Pancreas (tissue), 10 donors: Measurements from ENCODE around the gene NMRAL1. TPM values are rescaled to one million over a fixed set of nuclear protein-coding genes. Genes with fewer than 3 reads are reported as not detected.

Experiments
- ATAC-seq, 4 donors: fragments of 200-7000 bp; cut with Tn5 transposase; one replicate each; pipeline versions ENCODE4 v1.8.0 to v1.9.1; 2020; ENCODE audit warnings: mild to moderate bottlenecking in 4 of 4, moderate library complexity in 4 of 4
- DNase-seq, 6 donors: peaks; one replicate each; pipeline ENCODE4 v3.0.0-alpha.2; 2020
- FAIRE-seq: peaks from 2 replicates; lab custom pipeline; 2012; peaks lifted over from hg19 to GRCh38; lab: Jason Lieb, UNC
- H3K27ac ChIP-seq, 4 donors: fragments of 200-600 bp; sonication (generic); 1 replicate in 3 of 4; 2 replicates in 1 of 4; pipeline versions ENCODE4 v1.5.0 to v1.8.0; 2020
- H3K27me3 ChIP-seq, 4 donors: fragments of 200-600 bp; one replicate each; pipeline ENCODE4 v1.8.0; 2021
- H3K36me3 ChIP-seq, 3 donors: fragments of 200-600 bp; sonication (generic) in 1 of 3; one replicate each; pipeline versions ENCODE4 v1.5.0 to v1.8.0; 2020 to 2021
- H3K4me1 ChIP-seq, 3 donors: fragments of 200-600 bp; one replicate each; pipeline ENCODE4 v1.8.0; 2021
- H3K4me3 ChIP-seq, 4 donors: fragments of 200-600 bp; sonication (generic) in 2 of 4; one replicate each; pipeline versions ENCODE4 v1.5.0 to v1.8.0; 2020 to 2021
- H3K9me3 ChIP-seq, 4 donors: fragments of 200-600 bp; one replicate each; pipeline ENCODE4 v1.8.0; 2021
- WGBS, 2 donors: extraction: QIAGEN DNeasy Blood & Tissue Kit; methylation state at CpG; one replicate each; pipeline ENCODE4 v1.1.7; 2013; 5-methylcytosine and 5-hydroxymethylcytosine counted together
- intact Hi-C, 3 donors: fragments of 100-400 bp; cut with DNase I; formaldehyde crosslinking; loops; one replicate each; pipeline versions ENCODE4 v1.11.1 to v1.14.2; 2022
- polyA plus RNA-seq, 2 donors: library from polyadenylated mRNA; stranded (reverse); fragments of 200-250 nt; gene quantifications; one replicate each; pipeline ENCODE4 v1.2.3, GENCODE V29; 2013
- total RNA-seq, 6 donors: library from RNA; stranded (reverse); fragmentation: NEBNext Ultra II Directional in 4 of 6; extraction: Animal tissue kit (Norgen Biotek cat#: 25700) in 4 of 6; gene quantifications; one replicate each; pipeline versions ENCODE4 v1.2.1 to v1.2.4, GENCODE V29; 2021 to 2023
- TF ChIP-seq, protein P1 (sequence below), 4 donors: fragments of 200-600 bp; sonication (generic) in 3 of 4; IDR thresholded peaks; one replicate each; pipeline versions ENCODE4 v1.5.0 to v1.8.0; 2021; ENCODE audit warnings: antibody characterized with exemption in 4 of 4
- donor health status: healthy with polysubstance abuse.
- donor health status: DM: no; HTN: no; CAD: no; lungs with moderate emphysema.
- donor health status: DM: no; HTN: no; CAD: no.
- donor health status: control.
- donor health status: control.
- donor health status: Bipolar disorder and iron deficiency.
- donor health status: DM: yes; HTN: yes; CAD: no.
- donor health status: DM: no; HTN: no; CAD: no.
- donor health status: DM: no; HTN: no; CAD: no.
- donor health status: DM: yes; HTN: yes; CAD: no.

The NMRAL1 gene
- total and polyA plus RNA-seq, 8 donors, result 21.9 to 84.7 (median 25.1) TPM

DNA sequence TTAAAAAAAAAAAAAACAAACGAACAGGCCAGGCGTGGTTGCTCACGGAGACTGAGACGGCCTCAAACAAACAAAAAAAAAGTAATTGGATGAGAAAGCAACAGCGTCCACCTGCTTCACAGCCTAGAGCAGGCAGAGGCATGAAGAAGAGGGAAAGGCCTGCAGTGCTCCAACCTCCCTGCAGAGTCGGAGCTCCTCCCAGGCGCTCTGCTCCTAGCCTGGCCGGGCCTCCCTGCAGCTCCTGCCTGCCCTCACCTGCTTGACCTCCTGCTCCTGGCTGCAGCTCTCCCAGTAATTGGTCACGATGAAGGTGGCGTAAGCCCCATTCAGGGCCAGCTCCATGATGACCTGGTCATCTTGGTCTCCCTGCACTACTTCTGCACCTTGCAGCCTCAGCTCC, 5.5 kb downstream of the NMRAL1 start:
- intact Hi-C loops, result no loop called here
- Histone ChIP-seq H3K27me3 (no peaks in the 10 kb centered on the region), H3K27ac (no peak overlapping the region), H3K9me3 (no peaks in the 10 kb centered on the region), H3K36me3 (peaks cover 0 to 14% (median 5%) of the 10 kb centered on the region in 3 donors), H3K4me1 (no peaks in the 10 kb centered on the region), H3K4me3 (no peak overlapping the region)
- FAIRE-seq, result no peak
- ATAC-seq, result no peak
- TF ChIP-seq, protein P1, sequence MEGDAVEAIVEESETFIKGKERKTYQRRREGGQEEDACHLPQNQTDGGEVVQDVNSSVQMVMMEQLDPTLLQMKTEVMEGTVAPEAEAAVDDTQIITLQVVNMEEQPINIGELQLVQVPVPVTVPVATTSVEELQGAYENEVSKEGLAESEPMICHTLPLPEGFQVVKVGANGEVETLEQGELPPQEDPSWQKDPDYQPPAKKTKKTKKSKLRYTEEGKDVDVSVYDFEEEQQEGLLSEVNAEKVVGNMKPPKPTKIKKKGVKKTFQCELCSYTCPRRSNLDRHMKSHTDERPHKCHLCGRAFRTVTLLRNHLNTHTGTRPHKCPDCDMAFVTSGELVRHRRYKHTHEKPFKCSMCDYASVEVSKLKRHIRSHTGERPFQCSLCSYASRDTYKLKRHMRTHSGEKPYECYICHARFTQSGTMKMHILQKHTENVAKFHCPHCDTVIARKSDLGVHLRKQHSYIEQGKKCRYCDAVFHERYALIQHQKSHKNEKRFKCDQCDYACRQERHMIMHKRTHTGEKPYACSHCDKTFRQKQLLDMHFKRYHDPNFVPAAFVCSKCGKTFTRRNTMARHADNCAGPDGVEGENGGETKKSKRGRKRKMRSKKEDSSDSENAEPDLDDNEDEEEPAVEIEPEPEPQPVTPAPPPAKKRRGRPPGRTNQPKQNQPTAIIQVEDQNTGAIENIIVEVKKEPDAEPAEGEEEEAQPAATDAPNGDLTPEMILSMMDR (IDR thresholded peaks at IDR 0.05), result no peak
- 85 to 87% methylated on average over 10 of the region's 10 CpGs for WGBS, 2 donors
- DNase-seq, result peak in 1 of 6 donors; percentile 49

DNA sequence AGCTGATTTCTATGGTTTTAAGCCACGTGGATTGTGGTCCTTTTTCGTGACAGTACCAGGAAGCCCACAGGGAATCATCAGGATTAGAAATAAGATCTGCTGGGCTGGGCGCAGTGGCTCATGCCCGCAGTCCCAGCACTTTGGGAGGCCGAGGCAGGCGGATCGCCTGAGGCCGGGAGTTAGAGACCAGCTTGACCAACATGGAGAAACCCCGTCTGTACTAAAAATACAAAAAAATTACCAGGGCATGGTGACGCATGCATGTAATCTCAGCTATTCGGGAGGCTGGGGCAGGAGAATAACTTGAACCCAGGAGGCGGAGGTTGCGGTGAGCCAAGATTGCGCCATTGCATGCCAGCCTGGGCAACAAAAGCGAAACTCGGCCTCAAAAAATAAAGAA, 6.5 kb downstream of the NMRAL1 start:
- 95 to 97% methylated on average over 16 of the region's 16 CpGs for WGBS, 2 donors
- H3K27me3 ChIP-seq, result no peaks in the 10 kb centered on the region
- no peak for ATAC-seq
- H3K4me3 ChIP-seq, result no peak overlapping the region
- no peaks in the 10 kb centered on the region for H3K9me3 ChIP-seq
- intact Hi-C loops, result no loop called here
- no peak overlapping the region for H3K27ac ChIP-seq
- peak in 1 of 6 donors; percentile 15 for DNase-seq
- peaks cover 0 to 18% (median 5%) of the 10 kb centered on the region in 3 donors for H3K36me3 ChIP-seq
- FAIRE-seq, result no peak
- no peaks in the 10 kb centered on the region for H3K4me1 ChIP-seq
- TF ChIP-seq, protein P1 (IDR thresholded peaks at IDR 0.05), result no peak

DNA sequence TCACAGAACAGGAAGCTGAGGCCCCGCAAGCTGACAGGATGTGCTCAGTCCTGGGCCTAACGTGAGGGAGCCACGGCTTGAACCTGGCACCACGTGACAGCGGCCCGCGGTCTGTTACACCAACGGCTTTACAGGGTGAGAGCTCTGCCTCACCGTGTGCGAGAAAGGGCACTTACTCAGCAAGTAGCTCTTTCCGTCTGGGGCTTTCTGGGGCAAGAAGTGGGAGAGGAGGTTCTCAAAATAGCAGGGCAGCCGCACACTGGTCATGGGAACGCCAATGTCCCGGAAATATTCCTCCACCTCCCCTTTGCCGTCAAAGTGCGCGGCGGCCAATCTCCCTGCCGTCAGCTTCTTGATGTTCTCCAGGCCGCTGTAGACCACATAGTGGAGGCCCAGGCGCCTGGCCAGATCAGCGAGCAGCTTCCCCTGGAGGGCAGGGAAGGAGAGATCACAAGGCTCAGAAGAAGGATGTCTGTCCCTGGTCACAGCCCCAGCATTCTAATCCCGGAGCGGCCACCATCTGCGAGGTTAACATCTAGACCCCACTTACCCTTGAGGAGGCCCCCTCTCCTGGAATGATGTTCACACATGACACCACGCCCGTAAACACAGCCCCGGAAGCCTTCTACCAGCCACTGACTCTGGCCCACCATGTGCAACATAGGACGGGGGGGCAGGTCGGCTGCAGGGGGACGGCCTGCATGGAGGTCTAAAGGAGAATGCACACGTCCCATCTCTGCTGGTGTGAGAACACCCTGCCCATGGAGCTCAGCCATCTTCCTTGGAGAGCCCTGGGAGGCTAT, 8.2 kb downstream of the NMRAL1 start:
- TF ChIP-seq, protein P1 (IDR thresholded peaks at IDR 0.05), result no peak
- Histone ChIP-seq H3K9me3 (no peaks in the 10 kb centered on the region), H3K27me3 (no peaks in the 10 kb centered on the region), H3K27ac (no peak overlapping the region), H3K4me3 (no peak overlapping the region), H3K4me1 (no peaks in the 10 kb centered on the region), H3K36me3 (peaks cover 0 to 18% (median 5%) of the 10 kb centered on the region in 3 donors)
- intact Hi-C loops, result no loop called here
- 91 to 92% methylated on average over 32 of the region's 32 CpGs for WGBS, 2 donors
- DNase-seq (peak in 1 of 6 donors; percentile 57), ATAC-seq (peak in 3 of 4 donors; percentile 13 to 37 (median 26)), FAIRE-seq (no peak)

DNA sequence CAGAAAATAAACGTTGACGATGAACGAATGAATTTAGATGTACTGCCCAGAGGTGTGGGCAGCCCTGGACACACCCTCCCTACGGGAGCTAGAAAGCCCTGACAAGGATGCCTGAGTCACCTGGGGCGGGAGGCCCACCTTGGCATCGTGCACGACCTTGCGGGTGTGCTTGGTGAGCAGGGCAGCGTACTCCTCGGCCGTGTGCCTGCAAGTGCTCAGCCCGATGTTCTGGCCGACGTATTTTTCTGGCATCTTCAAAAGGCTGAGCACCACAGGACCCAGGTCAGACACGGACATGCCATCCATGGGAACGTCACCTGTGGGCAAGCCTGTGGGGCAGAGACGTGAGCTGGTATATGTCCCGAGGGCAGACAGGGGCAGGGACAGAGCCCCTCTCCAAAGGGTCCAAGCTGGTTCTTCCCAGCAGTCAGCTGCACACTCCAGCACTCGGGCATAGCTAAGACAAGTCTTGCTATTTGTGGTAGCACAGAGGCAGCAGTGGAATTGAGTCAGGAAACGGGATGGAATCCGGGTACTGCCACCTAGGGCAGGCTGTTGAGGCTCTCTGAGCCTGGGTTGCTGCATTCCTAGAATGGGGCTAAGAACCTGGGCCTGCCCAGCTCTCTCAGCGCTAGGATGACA, 10.8 kb downstream of the NMRAL1 start:
- 83 to 89% methylated on average over 22 of the region's 22 CpGs for WGBS, 2 donors
- Histone ChIP-seq H3K27ac (no peak overlapping the region), H3K4me3 (no peak overlapping the region), H3K9me3 (no peaks in the 10 kb centered on the region), H3K36me3 (peaks cover 0 to 8% (median 3%) of the 10 kb centered on the region in 3 donors), H3K4me1 (no peaks in the 10 kb centered on the region), H3K27me3 (no peaks in the 10 kb centered on the region)
- intact Hi-C loops, result no loop called here
- TF ChIP-seq, protein P1 (IDR thresholded peaks at IDR 0.05), result no peak
- no peak for FAIRE-seq
- no peak for ATAC-seq
- DNase-seq, result no peak
